SK-N-SH (cell line): ENCODE results near the gene PDE6A. TPM values are rescaled to one million over a fixed set of nuclear protein-coding genes. Genes with fewer than 3 reads are reported as not detected.

Experiments
- CTCF ChIA-PET: fragments of 300-600, 350-600 bp; formaldehyde crosslinking; extraction: SDS; loops from one replicate; lab custom pipeline; 2021; lab: Yijun Ruan, JAX
- POLR2A ChIA-PET: fragments of 350-600 bp; sonication (Branson Sonifier 250); formaldehyde crosslinking; extraction: SDS; loops from one replicate; lab custom pipeline; 2020; ENCODE audit warnings: antibody characterized with exemption, inconsistent platforms; lab: Yijun Ruan, JAX
- DNase-seq: peaks from one replicate; pipeline ENCODE4 v3.0.0; 2012
- H2AFZ ChIP-seq: fragments of 200-600 bp; sonication (generic); 2 replicates; pipeline ENCODE4 v1.8.1; 2016; ENCODE audit warnings: antibody characterized with exemption, mild to moderate bottlenecking, low read depth
- H3F3A ChIP-seq: fragments of 200-600 bp; sonication (generic); replicated peaks from 2 replicates; pipeline ENCODE3; 2016; ENCODE audit warnings: antibody characterized with exemption, mild to moderate bottlenecking; ENCODE audit not compliant: insufficient read depth
- H3K27ac ChIP-seq, 2 experiments: fragments of 200-500 bp in 1 of 2; fragments of 200-600 bp in 1 of 2; sonication (Bioruptor generic) in 1 of 2; sonication (generic), shearing (Covaris generic) in 1 of 2; 2 replicates each; pipeline versions ENCODE4 v1.5.1 to v1.6.1; 2014 to 2016; ENCODE audit warnings: low read depth in 2 of 2, inconsistent platforms in 1 of 2, low read length in 1 of 2, mild to moderate bottlenecking in 1 of 2, mixed read lengths in 1 of 2
- H3K27me3 ChIP-seq: fragments of 200-600 bp; sonication (generic), shearing (Covaris generic); 2 replicates; pipeline ENCODE4 v1.6.1; 2016; ENCODE audit warnings: mixed run types; ENCODE audit not compliant: insufficient read depth
- H3K36me3 ChIP-seq, 2 experiments: fragments of 200-500 bp in 1 of 2; fragments of 200-600 bp in 1 of 2; sonication (Bioruptor generic) in 1 of 2; sonication (generic) in 1 of 2; replicated peaks in 1 of 2; 2 replicates each; pipeline versions ENCODE3 to v1.5.1; 2014 to 2016; ENCODE audit warnings: low read length in 1 of 2, mild to moderate bottlenecking in 1 of 2; ENCODE audit not compliant: insufficient read depth in 2 of 2, control insufficient read depth in 1 of 2
- H3K4me1 ChIP-seq, 2 experiments: fragments of 200-500 bp in 1 of 2; fragments of 200-600 bp in 1 of 2; sonication (Bioruptor generic) in 1 of 2; sonication (generic), shearing (Covaris generic) in 1 of 2; 2 replicates each; pipeline versions ENCODE4 v1.5.1 to v1.6.1; 2014 to 2016; ENCODE audit warnings: low read depth in 1 of 2, low read length in 1 of 2, mixed run types in 1 of 2; ENCODE audit not compliant: insufficient read depth in 2 of 2, control insufficient read depth in 1 of 2
- H3K4me2 ChIP-seq: fragments of 200-600 bp; sonication (generic), shearing (Covaris generic); 2 replicates; pipeline ENCODE4 v1.6.1; 2017; ENCODE audit warnings: mixed run types
- H3K4me3 ChIP-seq, 2 experiments: fragments of 200-500 bp in 1 of 2; fragments of 200-600 bp in 1 of 2; sonication (Bioruptor generic) in 1 of 2; sonication (generic), shearing (Covaris generic) in 1 of 2; 2 replicates each; pipeline versions ENCODE4 v1.5.1 to v1.8.1; 2014 to 2016; ENCODE audit warnings: low read depth in 2 of 2, inconsistent platforms in 1 of 2, low read length in 1 of 2, mild to moderate bottlenecking in 1 of 2, mixed read lengths in 1 of 2, moderate library complexity in 1 of 2
- H3K79me2 ChIP-seq: fragments of 200-600 bp; sonication (generic); 2 replicates; pipeline ENCODE4 v1.8.1; 2017; ENCODE audit warnings: mild to moderate bottlenecking; ENCODE audit not compliant: insufficient read depth
- H3K9ac ChIP-seq: fragments of 200-600 bp; sonication (generic); 2 replicates; pipeline ENCODE4 v1.6.1; 2017; ENCODE audit warnings: mixed run types
- H3K9me2 ChIP-seq: fragments of 200-600 bp; sonication (generic); 2 replicates; pipeline ENCODE4 v1.6.1; 2017; ENCODE audit warnings: mixed run types
- H3K9me3 ChIP-seq: fragments of 200-600 bp; sonication (generic); 2 replicates; pipeline ENCODE4 v1.6.1; 2017; ENCODE audit warnings: mixed run types, mild to moderate bottlenecking, moderate library complexity
- H4K20me1 ChIP-seq: fragments of 200-600 bp; sonication (generic); 2 replicates; pipeline ENCODE4 v1.6.1; 2017; ENCODE audit warnings: mild to moderate bottlenecking, mixed run types; ENCODE audit not compliant: insufficient read depth
- CHD2 ChIP-seq: fragments of 150-350 bp; IDR thresholded peaks from 2 replicates; pipeline ENCODE4 v1.6.1; 2018; ENCODE audit warnings: low read length; ENCODE audit not compliant: partially characterized antibody
- CTCF ChIP-seq: fragments of 200-600 bp; sonication (generic); IDR thresholded peaks from 2 replicates; pipeline ENCODE4 v1.6.1; 2017; ENCODE audit warnings: antibody characterized with exemption, mild to moderate bottlenecking, moderate library complexity
- ELF1 ChIP-seq: IDR thresholded peaks from 2 replicates; pipeline ENCODE4 v1.4.0; 2012
- EP300 ChIP-seq, 2 experiments: IDR thresholded peaks; 2 replicates each; pipeline versions ENCODE4 v1.4.0 to v1.6.1; 2012; ENCODE audit warnings: borderline replicate concordance in 1 of 2, low read depth in 1 of 2, low read length in 1 of 2
- EZH2phosphoT487 ChIP-seq: fragments of 200-600 bp; sonication (generic); IDR thresholded peaks from 2 replicates; pipeline ENCODE4 v1.6.1; 2017; ENCODE audit warnings: low read depth, mixed run types, mild to moderate bottlenecking, antibody characterized with exemption, moderate library complexity, borderline replicate concordance
- GABPA ChIP-seq: IDR thresholded peaks from 2 replicates; pipeline ENCODE4 v1.4.0; 2012; ENCODE audit warnings: low read depth, mild to moderate bottlenecking
- MAX ChIP-seq: IDR thresholded peaks from 2 replicates; pipeline ENCODE4 v1.4.0; 2012; ENCODE audit warnings: low read depth
- NFIC ChIP-seq: IDR thresholded peaks from 2 replicates; pipeline ENCODE4 v1.4.0; 2012; ENCODE audit warnings: borderline replicate concordance
- NRF1 ChIP-seq: IDR thresholded peaks from 2 replicates; pipeline ENCODE4 v1.6.1; 2012; ENCODE audit warnings: low read depth, mild to moderate bottlenecking, low read length
- RAD21 ChIP-seq: IDR thresholded peaks from 2 replicates; pipeline ENCODE4 v1.6.1; 2012; ENCODE audit warnings: mild to moderate bottlenecking, low read length
- RFX5 ChIP-seq: IDR thresholded peaks from 2 replicates; pipeline ENCODE4 v1.6.1; 2012; ENCODE audit warnings: mild to moderate bottlenecking, improper control_type of control experiment, low read length
- RXRA ChIP-seq: IDR thresholded peaks from 2 replicates; pipeline ENCODE4 v1.4.0; 2012; ENCODE audit warnings: low read depth, mild to moderate bottlenecking, borderline replicate concordance
- SIN3A ChIP-seq: IDR thresholded peaks from 2 replicates; pipeline ENCODE4 v1.6.1; 2012; ENCODE audit warnings: low read depth, mild to moderate bottlenecking, low read length, moderate library complexity, borderline replicate concordance
- SMC3 ChIP-seq: IDR thresholded peaks from 2 replicates; pipeline ENCODE4 v1.6.1; 2012; ENCODE audit warnings: low read depth, low read length, improper control_type of control experiment
- TAF1 ChIP-seq: IDR thresholded peaks from 2 replicates; pipeline ENCODE4 v1.6.1; 2012; ENCODE audit warnings: low read depth, mild to moderate bottlenecking, low read length, moderate library complexity, borderline replicate concordance
- TCF12 ChIP-seq: IDR thresholded peaks from 2 replicates; pipeline ENCODE4 v1.4.0; 2012
- TEAD4 ChIP-seq: IDR thresholded peaks from 2 replicates; pipeline ENCODE4 v1.4.0; 2012; ENCODE audit warnings: mild to moderate bottlenecking, borderline replicate concordance; ENCODE audit not compliant: insufficient read depth
- YY1 ChIP-seq: IDR thresholded peaks from 2 replicates; pipeline ENCODE4 v1.4.0; 2012; ENCODE audit warnings: low read depth, mild to moderate bottlenecking
- WGBS: methylation state at CpG from one replicate; pipeline ENCODE4 v1.1.6; 2017; ENCODE audit warnings: low lambda C conversion rate; 5-methylcytosine and 5-hydroxymethylcytosine counted together
- polyA plus RNA-seq, 3 experiments: library from polyadenylated mRNA; depleted of rRNA; stranded (reverse); fragments of >200 nt; gene quantifications; 2 replicates each; pipeline ENCODE4 v1.2.3, GENCODE V29; 2012
- TF ChIP-seq, protein P1 (sequence below): fragments of 150-350 bp; IDR thresholded peaks from 2 replicates; pipeline ENCODE4 v1.6.1; 2016; ENCODE audit warnings: mild to moderate bottlenecking, low read depth, low read length
- TF ChIP-seq, protein P2 (sequence below): IDR thresholded peaks from 2 replicates; pipeline ENCODE4; 2012

The PDE6A gene
- polyA plus RNA-seq, 1 of the 3 experiments (the other 2 are of a cell fraction) = 0.05 TPM

- H3K9ac ChIP-seq = no peak overlapping the region
- no peak overlapping the region for H2AFZ ChIP-seq
- H3K4me3 ChIP-seq = no peak overlapping the region
- H3K4me2 ChIP-seq = no peak overlapping the region
- DNase-seq = no peak
- no peaks in the 10 kb centered on the region for H3K27me3 ChIP-seq
- no peaks in the 10 kb centered on the region for H4K20me1 ChIP-seq
- H3K4me1 ChIP-seq = no peaks in the 10 kb centered on the region; a peak in 1 of 4 replicates
- H3K36me3 ChIP-seq = no peaks in the 10 kb centered on the region
- no peaks in the 10 kb centered on the region for H3K9me2 ChIP-seq
- POLR2A ChIA-PET = no interaction called here
- H3K9me3 ChIP-seq = no peaks in the 10 kb centered on the region
- H3K27ac ChIP-seq = no peak overlapping the region
- CTCF ChIA-PET = interaction anchor here (1.3 to 32.2 kb wide), 8 partner anchors 8 to 188 kb away, joined by 4 to 730 read pairs (median 44); no protein-coding TSS in a partner anchor
- no peak for TF ChIP-seq TCF12
- no peak for TF ChIP-seq TAF1
- no peak for TF ChIP-seq NRF1
- no peak for TF ChIP-seq RFX5
- no peak for TF ChIP-seq MAX
- no peak for TF ChIP-seq NFIC
- TF ChIP-seq EZH2phosphoT487 = no peak
- TF ChIP-seq EP300 (IDR thresholded peaks at IDR 0.05; ENCODE audit: borderline replicate concordance in 1 of 2, low read depth in 1 of 2, low read length in 1 of 2) = no peak
- TF ChIP-seq YY1 = no peak
- TF ChIP-seq, protein P1, sequence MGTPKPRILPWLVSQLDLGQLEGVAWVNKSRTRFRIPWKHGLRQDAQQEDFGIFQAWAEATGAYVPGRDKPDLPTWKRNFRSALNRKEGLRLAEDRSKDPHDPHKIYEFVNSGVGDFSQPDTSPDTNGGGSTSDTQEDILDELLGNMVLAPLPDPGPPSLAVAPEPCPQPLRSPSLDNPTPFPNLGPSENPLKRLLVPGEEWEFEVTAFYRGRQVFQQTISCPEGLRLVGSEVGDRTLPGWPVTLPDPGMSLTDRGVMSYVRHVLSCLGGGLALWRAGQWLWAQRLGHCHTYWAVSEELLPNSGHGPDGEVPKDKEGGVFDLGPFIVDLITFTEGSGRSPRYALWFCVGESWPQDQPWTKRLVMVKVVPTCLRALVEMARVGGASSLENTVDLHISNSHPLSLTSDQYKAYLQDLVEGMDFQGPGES = no peak
- no peak for TF ChIP-seq CHD2
- no peak for TF ChIP-seq RXRA
- TF ChIP-seq SIN3A = no peak
- TF ChIP-seq SMC3 = no peak
- TF ChIP-seq GABPA = no peak
- TF ChIP-seq ELF1 = no peak
- TF ChIP-seq, protein P2, sequence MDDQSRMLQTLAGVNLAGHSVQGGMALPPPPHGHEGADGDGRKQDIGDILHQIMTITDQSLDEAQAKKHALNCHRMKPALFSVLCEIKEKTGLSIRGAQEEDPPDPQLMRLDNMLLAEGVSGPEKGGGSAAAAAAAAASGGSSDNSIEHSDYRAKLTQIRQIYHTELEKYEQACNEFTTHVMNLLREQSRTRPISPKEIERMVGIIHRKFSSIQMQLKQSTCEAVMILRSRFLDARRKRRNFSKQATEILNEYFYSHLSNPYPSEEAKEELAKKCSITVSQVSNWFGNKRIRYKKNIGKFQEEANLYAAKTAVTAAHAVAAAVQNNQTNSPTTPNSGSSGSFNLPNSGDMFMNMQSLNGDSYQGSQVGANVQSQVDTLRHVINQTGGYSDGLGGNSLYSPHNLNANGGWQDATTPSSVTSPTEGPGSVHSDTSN = no peak
- TF ChIP-seq TEAD4 = no peak
- no peak for TF ChIP-seq RAD21
- no peak for TF ChIP-seq CTCF
- 74% methylated on average over 5 of the region's 9 CpGs for WGBS
- H3F3A ChIP-seq = no peaks in the 10 kb centered on the region
- H3K79me2 ChIP-seq = no peaks in the 10 kb centered on the region
Observed at GRCh38 chr5:149826574-149826973, 118.0 kb downstream of the PDE6A start.
